Heart left ventricle (tissue), 13 donors: ENCODE results near the gene FOXE1.

ENCODE experiments used
- POLR2A ChIP-seq, 2 donors: fragments of 450-650 bp; IDR thresholded peaks; one replicate each; pipeline ENCODE4 v1.6.1; 2017; ENCODE audit warnings: antibody characterized with exemption in 2 of 2, mild to moderate bottlenecking in 2 of 2, moderate library complexity in 2 of 2
- TF ChIP-seq, protein P1 (sequence below), 12 donors: fragments of 200-600 bp; sonication (generic) in 4 of 12; IDR thresholded peaks; one replicate each; pipeline versions ENCODE4 v1.5.0 to v1.8.0; 2018 to 2022; ENCODE audit warnings: antibody characterized with exemption in 12 of 12, mild to moderate bottlenecking in 5 of 12
- donor health status: ischemic (EF 13 %, LVEDD 7.1; RV severe dilation, severe dysfunction).
- donor health status: DM: no; HTN: yes; CAD: no.
- donor health status: DM: no; HTN: no; CAD: no.
- donor health status: ischemic (EF 25% LVEDD 6.9; RV normal size, moderate dysfunction).
- donor health status: ischemic (EF 25% LVEDD 5.7; RV mildly dilated, moderate dysfunction).
- donor health status: ischemic (EF 35%, LVEDD 5.7; RV mildly dilated, moderate dysfunction).
- donor health status: nonischemic (EF 11% LVEDD 7.7; RV severe dilation, severe dysfunction).
- donor health status: DM: yes; HTN: yes; CAD: no.
- donor health status: PGD.
- donor health status: ischemic (EF 29% LVEDD 5.4; RV normal size, mild dysfunction).
- donor health status: nonischemic (EF 23%, LVEDD 6.1; RV moderate dilation, normal function).

DNA sequence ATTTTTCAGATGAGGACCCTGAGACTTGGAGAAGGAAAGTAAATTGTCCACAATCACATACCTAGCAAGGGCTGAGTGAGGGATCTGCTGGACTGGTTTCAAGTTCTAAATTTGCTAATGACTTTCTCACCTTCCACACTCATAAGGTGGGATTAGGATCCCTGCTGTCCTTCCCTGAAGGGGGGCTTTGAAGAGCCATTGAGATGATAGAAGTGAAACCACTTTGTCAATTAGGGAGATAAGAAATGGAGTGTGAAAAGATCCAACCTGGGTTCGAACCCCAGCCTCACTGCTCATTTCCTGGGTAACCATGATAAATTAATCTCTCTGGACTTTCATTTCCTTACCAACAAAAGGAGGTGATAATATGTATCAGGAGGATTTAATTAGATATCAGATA is 32.7 kb upstream of the FOXE1 start:
- TF ChIP-seq, protein P1, sequence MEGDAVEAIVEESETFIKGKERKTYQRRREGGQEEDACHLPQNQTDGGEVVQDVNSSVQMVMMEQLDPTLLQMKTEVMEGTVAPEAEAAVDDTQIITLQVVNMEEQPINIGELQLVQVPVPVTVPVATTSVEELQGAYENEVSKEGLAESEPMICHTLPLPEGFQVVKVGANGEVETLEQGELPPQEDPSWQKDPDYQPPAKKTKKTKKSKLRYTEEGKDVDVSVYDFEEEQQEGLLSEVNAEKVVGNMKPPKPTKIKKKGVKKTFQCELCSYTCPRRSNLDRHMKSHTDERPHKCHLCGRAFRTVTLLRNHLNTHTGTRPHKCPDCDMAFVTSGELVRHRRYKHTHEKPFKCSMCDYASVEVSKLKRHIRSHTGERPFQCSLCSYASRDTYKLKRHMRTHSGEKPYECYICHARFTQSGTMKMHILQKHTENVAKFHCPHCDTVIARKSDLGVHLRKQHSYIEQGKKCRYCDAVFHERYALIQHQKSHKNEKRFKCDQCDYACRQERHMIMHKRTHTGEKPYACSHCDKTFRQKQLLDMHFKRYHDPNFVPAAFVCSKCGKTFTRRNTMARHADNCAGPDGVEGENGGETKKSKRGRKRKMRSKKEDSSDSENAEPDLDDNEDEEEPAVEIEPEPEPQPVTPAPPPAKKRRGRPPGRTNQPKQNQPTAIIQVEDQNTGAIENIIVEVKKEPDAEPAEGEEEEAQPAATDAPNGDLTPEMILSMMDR (IDR thresholded peaks at IDR 0.05), result no peak
- no peak for TF ChIP-seq POLR2A (IDR thresholded peaks at IDR 0.05)
